Activated CD4-positive, alpha-beta T cell treated with anti-CD3 and anti-CD28 coated beads, Interleukin-2, amount 50 U/mL, for 24 hours (primary cell): ENCODE measurements around the gene MMP25.
A peak's percentile ranks its signal among the peaks of the same experiment; 100 is the strongest.

Experiments used
- DNase-seq, 2 donors: peaks; one replicate each; pipeline ENCODE4 v3.0.0-alpha.2; 2020; ENCODE audit warnings: low read depth in 1 of 2, low spot score in 1 of 2

MMP25 gene

GRCh38 chr16:3089717-3090592 lies 43.6 kb downstream of the MMP25 start:
- DNase-seq: no peak

GRCh38 chr16:3091551-3091950 lies 45.2 kb downstream of the MMP25 start:
- no peak for DNase-seq

GRCh38 chr16:3092501-3092941 lies 46.2 kb downstream of the MMP25 start:
- no peak for DNase-seq

DNA sequence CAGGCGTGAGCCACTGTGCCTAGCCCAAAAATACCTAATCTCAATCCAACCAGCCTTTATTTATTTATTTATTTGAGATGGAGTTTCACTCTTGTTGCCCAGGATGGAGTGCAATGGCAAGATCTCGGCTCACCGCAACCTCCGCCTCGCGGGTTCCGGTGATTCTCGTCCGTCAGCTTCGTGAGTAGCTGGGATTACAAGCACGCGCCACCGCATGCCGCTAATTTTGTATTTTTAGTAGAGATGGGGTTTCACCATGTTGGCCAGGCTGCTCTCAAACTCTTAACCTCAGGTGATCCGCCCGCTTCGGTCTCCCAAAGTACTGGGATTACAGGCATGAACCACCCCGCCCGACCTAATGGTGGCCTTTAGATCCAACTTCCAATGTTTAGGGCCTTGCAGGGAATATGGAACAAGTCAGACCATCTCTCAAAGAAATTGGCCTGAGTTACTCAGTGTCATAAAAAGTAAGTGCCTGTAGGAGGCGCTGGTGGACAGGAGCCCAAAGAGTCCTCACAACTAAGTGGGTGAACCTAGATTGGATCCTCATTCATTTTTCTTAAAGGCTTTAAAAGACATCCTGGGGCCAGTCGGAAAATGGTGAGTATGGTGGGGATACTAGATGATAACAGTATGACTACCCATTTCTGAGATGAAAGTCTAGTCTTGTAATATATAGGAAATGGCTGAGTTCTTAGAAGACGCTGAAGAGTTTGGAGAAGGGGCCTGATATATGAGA lies 48.1 kb downstream of the MMP25 start:
- DNase-seq: peak in 1 of 2 donors; percentile 42

DNA sequence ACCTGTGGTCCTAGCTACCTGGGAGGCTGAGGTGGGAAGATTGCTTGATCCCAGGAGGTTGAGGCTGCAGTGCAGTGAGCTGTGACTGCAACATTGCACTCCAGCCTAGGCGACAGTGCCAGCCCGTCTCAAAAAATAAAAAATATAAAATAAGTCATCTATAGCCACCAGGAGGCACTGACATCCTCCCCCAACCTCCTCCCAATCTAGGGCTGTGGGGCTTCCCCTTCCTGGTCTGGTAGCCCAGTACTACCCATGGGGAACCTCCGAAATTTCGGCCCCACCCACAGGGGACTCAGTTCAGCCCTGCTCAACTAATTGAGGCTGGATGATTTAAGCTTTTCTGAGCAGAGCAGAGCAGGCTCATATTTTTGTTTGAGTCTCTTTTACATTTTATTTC lies 49.5 kb downstream of the MMP25 start:
- peak in 1 of 2 donors; percentile 30 for DNase-seq

DNA sequence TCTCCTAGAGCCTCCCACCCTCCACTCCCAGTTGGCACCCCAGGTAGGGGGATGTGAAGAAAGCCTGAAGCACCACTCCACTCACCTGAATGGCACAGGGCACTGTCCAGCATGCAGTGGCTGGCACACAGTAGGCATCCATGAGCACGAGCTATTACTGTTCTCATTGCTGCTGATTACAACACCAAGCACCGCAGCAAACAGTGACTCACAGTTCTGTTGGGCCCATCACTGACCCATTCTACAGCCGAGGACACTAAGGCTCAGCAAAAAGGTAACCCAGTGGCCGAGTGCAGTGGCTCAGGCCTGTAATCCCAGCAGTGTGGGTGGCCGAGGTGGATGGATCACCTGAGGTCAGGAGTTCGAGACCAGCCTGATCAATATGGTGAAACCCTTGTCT lies 50.0 kb downstream of the MMP25 start:
- DNase-seq: no peak

DNA sequence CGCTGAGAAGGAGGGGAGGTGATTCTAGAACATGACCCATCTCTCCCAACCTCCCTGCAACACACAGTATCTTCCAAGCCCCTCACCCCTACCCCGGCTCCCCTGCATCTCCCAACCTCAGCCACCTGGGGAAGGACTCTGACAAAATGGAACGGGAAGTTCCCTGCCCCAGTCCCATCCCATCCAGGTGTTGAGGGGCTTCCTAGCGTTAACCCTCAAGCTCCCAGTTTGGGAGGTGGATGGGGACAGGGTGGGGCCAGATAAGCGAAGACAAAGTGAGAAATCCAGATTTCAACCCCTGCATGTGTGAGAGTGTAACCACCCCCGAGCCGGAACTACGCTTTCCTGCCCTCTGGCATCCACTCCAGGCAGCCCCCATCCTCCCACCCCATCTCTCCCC lies 50.9 kb downstream of the MMP25 start:
- DNase-seq: no peak

DNA sequence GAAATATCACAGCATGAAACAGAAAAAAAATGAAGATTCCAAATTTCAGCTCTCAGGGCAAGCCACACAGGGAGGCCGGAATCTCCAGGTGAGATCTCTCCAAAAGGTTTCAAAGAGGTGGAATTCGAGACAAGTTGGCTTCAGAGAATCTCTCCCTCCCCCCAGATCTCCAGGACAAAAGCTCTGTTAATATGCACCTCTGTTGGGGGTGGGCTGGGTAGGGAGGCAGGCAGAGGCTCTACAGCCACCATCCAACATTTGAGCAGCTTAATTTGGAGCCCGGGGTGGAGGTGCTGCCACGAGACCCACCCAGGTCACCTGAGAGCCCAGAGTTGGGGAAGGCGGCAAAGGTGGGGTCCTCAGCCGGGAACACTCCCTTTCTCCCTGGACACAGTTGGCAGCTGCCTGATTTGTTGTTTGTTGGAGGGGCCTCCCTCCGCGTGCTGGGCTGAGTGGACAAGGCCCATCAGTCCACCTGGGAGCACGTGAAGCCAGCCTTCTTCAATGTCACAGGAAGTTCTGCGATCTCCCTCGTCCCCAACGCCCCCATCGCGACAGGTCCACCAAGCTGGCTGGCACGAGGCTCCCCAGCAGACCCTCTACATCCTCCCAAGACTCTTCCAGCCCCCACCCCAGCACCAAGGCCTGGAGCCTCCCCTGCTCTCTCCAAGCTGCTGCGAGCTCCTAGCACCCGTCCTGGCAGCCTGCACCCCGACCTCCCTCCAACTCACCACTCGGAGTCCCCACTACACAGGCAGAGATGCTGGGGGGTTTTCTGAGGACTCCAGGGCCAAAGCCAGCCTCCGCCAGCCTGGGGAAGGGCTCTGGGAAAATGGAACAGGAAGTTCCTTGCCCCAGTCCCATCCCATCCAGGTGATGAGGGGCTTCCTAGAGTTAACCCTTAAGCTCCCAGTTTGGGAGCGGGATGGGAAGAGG lies 52.4 kb downstream of the MMP25 start, which contains the start of gene ZSCAN10:
ZSCAN10 (minus strand) TSS at position 836 of the 936 bp plus-strand sequence. CDS start 6,357 bp downstream, outside the sequence.
- DNase-seq: no peak

DNA sequence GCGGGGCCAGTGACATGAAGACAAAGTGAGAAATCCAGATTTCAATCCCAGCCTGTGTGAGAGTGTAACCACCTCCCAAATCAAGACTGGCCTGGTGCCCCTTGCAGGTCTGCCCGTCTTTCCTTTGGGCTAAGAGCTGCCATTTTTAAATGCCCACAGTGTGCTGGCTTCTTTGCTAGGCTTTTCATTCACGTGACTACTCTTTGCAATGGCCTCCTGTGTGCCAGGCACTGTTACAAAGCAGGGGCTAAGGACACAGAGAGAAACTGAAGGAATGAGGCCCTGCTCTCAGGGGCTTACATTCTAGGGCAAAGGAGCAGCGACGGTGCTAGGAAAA lies 53.0 kb downstream of the MMP25 start:
- no peak for DNase-seq

- peak; percentile 80 to 89 for DNase-seq
Observed at GRCh38 chr16:3099732-3100499, 53.6 kb downstream of the MMP25 start.

GRCh38 chr16:3101018-3101840 lies 54.9 kb downstream of the MMP25 start:
- DNase-seq: no peak

GRCh38 chr16:3101841-3102470 lies 55.6 kb downstream of the MMP25 start:
- no peak for DNase-seq

- peak; percentile 84 to 85 for DNase-seq
Observed at GRCh38 chr16:3106205-3106928, 60.0 kb downstream of the MMP25 start.
